Activated CD8-positive, alpha-beta memory T cell treated with anti-CD3 and anti-CD28 coated beads, Interleukin-2, amount 50 U/mL, for 1 hour (primary cell): ENCODE data around the gene RARRES1.

Experiments used
- DNase-seq: peaks from one replicate; pipeline ENCODE4 v3.0.0-alpha.2; 2020; ENCODE audit errors: extremely low read depth

RARRES1 gene

DNA sequence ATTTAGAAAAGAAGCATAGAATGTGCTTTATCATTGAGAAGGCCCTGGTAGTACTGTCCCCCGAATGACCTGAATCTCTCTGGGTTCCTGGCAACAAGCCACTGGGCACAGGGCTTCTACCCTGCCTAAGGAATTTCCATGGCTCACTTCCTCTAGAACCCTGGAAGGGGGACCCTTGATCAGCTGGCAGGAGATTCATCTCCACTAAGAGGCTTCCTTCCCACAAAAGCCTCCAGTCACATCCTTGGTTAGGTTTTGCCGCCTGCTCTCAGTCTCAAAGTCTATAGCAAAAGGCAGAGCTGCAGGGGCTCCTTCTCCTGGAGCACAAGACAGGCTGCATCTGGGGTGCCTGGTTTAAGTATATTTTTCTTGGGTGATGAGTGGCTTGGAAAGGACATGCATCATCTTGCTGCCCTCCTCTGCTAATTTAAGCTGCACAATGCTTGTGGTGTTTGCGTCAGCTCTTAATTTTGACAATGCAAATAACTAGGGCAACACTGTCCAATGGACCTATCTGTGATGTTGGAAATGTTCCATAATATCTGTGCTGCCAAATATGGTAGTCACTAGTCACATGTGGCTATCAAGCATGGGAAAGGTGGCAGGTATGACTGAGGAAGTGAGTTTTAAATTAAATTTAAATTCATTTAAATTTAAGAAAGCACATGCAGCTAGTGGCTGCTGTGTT lies 33.4 kb upstream of the RARRES1 start:
- DNase-seq: no peak

DNA sequence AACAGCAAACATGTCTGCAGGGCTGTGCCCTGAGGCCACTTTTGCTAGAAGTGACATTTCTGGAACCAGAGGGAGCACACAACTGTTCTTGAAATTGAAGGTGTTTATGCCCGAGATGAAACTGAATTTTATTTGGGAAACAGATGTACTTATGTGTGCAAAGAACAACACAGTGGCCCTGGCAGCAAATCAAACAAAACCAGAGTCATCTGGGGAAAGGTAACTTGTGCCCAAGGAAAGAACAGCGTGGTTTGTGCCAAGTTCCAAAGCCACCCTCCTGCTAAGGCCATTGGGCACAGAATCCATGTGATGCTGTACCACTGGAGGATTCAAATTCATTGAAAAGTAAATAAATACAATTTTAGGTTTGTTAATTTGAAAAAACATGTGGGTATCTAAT lies 31.2 kb upstream of the RARRES1 start:
- DNase-seq: no peak

DNA sequence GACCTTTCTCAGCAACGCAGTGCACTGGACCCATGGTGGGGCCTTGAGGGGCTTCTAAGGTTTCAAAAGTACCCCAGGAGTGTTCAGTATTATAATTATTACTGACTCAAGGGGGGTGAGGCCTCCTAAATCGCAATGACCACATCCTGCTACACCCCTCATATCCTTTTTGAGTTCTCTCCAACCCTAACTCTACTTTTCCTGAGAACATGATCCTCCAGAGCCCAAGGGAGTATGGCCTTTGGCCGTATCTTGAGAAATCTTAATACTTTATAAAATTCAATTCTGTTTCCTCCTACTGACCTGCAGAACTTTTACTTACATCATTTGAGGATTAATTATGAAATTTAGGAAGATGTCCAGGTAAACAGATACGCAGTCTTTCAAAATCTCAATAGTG lies 30.4 kb upstream of the RARRES1 start:
- DNase-seq: no peak

DNA sequence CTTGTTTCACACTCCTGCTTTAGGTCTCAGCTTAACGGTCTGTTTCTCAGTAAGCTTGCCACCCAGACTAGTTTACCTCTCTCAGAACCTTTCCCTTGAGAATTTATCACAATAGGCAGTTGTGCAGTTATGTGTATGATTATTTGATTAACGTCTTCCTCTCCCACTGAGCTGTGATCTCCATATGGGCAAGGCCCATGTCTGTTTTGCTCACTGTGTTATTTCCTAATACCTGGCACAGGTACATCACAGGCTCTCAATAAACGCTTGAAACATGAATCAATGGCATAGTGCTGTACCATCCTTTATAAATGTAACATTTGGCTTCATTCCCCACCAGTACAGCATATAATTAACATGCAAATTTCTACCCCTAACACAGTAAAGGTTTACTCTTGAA lies 29.1 kb upstream of the RARRES1 start:
- no peak for DNase-seq

GRCh38 chr3:158755421-158755820 lies 23.2 kb upstream of the RARRES1 start:
- no peak for DNase-seq

DNA sequence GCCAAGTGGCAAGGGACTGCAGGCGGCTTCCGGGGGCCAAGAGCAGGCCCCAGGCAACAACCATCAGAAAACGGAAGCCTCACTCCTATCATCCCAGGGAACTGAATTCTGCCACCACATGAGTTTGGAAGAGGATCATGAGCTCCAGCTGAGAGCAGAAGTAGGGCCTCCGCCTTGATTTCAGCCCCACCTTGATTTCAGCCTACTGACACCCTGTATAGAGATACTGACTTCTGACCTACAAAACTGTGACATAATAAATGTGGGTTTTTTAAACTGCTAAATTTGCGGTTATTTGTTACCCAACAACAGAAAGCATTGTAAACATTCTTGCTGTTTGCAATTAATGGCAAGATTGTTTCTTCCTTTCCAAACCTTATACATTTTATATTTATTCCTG lies 21.6 kb upstream of the RARRES1 start:
- DNase-seq: no peak

GRCh38 chr3:158751316-158751715 lies 19.1 kb upstream of the RARRES1 start:
- DNase-seq: no peak

DNA sequence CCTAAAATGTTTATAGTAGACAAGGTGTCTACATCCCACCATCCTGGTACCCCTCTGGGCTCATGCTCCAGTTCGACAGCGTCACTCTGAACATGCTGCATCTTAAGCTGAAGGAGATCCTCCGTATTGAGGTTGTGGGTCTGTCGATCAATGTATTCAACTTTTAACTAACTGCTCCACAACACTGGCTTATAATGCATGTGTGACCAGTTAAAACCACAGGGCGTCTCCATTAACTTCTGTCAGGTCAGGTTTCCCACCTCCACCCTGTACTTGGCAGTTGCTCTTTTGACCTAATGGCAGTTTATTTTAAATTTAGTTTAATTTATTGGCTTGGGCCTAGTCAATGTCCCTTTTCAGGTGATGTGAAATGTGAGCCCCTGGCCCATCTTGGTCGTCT lies 17.8 kb upstream of the RARRES1 start:
- no peak for DNase-seq

- DNase-seq: no peak
These were observed 17.3 kb upstream of the RARRES1 start for GRCh38 chr3:158749526-158749925.

- DNase-seq: no peak
These were observed 16.1 kb upstream of the RARRES1 start for GRCh38 chr3:158748237-158748828.

DNA sequence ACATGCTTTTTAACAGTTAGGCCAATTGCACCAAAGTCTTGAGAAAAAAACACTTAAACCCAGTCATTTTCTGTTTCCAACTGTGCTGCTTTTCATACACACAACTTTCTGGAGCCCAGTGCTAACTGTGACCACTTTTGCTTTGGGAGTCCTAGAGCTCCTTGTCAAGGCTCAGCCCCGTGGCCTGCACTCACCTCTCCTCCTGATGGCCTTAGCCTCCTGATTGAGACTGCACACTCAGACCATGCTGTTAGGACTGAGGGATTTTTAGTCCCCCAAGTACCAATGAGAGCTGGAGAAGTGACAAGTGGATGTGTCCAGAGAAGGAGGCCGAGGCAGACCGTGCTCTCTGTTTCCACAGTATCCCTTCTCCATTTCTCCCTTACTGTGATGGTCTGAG lies 15.2 kb upstream of the RARRES1 start:
- no peak for DNase-seq

DNA sequence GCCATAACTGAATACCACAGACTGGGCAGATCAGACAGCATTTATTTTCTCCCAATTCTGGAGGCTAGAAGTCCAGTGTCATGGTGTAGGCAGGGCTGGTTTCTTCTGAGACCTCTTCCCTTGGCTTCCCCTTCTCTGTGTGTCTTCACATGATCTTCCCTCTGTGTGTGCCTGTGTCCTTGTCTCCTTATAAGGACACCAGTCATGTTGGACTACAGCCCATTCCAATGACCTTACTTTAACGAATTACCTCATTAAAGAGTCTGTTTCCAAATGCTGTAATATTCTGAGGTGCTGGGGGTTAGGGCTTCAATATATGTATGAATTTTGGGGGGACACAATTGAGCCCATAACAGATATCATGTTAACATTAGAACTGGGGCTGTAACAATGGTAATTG lies 13.3 kb upstream of the RARRES1 start:
- no peak for DNase-seq

GRCh38 chr3:158744567-158745288 lies 12.5 kb upstream of the RARRES1 start:
- DNase-seq: no peak

DNA sequence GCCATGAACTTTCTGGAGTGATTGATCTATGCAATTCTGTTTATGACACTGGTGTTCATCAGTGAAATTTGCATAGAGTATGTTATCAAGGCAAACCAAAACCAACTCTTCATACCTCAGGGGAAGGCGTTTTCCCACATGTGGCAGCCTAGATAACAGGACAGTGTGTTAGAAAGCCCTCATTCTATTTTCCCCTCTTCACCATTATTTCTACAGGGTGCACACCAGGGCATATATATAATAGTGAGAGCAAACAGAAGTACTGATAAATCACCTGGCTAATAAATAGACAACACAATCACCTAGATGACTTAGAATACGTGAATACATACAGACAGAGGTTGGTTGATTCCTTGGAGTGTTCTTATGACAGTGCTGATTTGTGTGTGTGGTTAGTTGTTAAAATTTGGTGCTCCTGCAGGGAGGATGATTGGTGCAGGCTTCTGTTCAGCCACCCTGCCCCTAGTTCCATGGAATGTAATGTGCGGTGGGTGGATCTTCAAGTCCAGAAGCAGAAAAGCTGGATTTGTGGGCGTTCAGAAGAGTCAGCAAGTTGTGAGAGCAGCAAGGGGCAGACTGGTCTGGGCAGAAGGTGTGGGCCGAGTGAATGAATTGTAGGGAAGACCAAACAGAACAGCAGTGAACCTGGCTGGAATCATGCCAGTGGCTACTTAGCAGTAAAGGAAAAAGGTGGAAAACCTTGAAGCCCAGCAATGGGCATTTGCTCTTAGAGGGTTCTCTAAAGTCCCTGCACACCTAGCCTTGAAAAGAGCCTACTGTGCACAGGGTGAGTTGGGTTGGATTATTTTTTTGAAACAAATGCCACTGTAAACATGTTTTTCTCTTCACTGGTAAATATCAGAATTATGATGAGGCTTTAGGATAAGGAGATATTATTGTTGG lies 11.7 kb upstream of the RARRES1 start:
- DNase-seq: no peak

GRCh38 chr3:158742871-158743663 lies 10.8 kb upstream of the RARRES1 start:
- DNase-seq: no peak

DNA sequence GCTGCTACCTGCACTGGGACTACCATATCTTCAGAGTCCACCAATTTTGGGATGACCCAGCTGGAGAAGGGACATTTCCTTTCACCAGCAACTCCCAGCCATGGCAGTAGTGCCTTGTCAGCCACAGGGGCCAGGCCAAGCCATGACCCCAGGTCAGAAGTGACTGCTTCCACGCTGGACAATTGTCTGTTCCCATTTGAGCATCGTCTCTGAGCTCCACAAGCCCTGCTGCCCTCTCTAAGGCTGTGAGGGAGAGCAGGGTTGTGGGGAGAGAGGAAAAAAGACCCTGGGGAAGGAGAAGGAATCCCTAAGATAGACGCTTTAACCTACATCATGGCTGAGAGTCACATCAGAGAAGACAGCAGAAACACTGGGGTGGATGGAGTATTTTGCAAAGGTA lies 7.4 kb upstream of the RARRES1 start:
- no peak for DNase-seq

GRCh38 chr3:158739078-158739477 lies 6.8 kb upstream of the RARRES1 start:
- DNase-seq: no peak

DNA sequence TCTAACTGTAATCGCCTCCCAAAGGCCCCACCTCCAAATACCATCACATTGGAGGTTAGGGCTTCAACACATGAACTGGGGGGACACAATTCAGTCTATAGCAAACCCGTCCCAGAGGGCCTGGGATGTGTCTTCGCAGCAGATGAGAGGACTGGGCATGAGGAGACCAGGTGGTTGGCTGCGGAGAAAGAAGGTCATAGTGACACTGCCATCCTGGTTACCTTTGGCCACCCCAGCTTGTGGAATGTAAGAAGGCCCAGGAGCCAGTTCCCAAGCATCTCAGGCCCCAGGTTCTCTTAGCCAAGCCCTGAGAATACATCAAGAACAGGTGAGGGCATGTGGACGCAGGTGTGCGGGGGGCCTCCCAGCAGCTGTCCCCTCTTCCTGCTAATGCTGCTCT lies 6.4 kb upstream of the RARRES1 start:
- DNase-seq: no peak

DNA sequence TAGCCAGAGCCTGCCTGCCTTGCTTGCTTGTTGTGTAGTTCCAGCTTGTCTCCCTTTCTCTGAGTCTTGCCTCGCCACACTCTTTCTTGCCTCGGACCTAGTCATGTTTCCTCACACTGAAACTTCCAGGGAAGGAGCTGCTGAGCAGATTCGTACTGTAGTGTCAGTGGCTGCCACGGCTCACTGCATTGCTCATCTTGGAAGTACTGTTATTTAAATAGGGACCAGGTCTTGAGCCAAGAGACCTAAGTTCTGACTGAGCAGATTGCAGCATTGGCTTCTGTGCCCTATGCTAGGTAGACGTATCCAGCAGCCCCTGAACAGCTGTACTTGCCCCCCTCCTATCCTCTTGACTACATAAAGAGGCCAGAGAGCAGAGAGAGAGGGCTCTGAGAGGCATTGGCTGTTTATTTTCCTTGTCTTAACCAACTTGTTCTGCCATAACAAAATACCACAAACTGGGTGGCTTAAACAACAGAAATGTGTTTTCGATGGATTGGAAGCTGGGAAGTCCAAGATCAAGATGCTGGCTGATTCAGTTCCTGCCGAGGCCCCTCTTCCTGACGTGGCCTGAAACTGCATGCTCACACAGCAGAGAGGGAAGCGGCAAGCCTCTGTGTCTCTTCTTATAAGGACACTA lies 5.8 kb upstream of the RARRES1 start:
- DNase-seq: no peak

DNA sequence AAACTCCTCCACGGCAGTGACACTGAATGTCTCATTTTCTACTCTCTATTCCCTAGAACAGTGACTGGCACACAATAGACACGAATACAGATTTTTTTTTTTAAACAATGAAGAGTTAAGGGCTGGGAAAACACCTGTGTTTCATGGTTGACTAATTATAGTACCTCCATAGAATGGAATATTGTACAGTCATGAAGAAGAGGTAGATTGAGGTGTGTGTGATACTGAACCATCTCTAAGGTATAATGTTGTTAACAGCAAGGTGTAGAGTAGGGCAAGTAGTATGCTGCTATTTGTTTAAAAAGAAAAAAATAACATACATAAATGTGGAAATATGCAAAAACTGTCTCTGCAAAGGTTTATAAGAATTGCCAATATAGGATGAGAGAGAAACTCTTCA lies 5.2 kb upstream of the RARRES1 start:
- no peak for DNase-seq
